ENCODE data around the gene LIMS1. TPM values are rescaled to one million over a fixed set of nuclear protein-coding genes. Genes with fewer than 3 reads are reported as not detected.

LIMS1 gene
- total and polyA plus RNA-seq, 10 donors, result 8.9 to 104 (median 61.2) TPM

DNA sequence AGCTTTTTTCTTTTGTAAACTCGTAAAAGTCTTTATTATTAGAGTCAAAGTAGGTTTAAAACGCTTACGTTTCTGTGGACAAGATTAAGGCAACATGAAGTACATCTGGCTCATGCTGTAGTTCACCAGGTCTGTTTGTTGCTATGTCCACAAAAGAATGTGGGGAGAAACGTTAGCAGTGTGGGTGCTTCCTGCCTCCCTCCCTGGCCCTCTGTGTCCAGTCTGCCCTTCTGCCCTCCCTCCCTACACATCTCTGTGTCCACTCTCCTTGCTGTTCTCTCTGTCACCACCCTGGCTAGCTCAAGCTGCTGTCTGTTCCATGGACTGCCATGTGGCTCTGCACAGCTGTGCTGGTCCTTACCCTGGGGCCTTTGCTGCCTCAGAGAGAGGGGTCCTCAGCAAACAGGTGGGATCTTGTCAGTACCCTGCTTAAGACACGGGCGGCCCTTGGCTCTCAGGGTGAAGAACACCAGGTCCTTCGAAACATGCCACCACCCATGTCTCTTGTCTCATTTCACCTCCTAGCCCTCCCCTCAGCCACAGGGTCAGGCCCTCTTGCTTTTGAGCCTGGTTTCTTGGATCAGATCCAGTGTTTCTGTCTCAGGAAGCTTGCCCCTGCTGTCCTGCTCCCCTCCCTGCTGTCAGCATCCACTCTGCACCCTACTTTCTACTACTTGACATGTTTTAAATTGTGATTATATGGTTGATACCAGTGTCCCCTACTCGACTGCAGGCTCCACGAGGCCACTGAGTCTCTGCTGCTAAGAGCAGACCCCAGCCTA is 79.2 kb downstream of the LIMS1 start:
- H3K27ac ChIP-seq, result peak overlapping the region in 6 of 8 donors; percentile 20 to 80 (median 73)
- peak; percentile 70 for DNase-seq
- intact Hi-C loops (cut with DNase I; ENCODE audit: low total_unique reads), result no loop called here
- no peaks in the 10 kb centered on the region for H3K36me3 ChIP-seq
- TF ChIP-seq POLR2A (IDR thresholded peaks at IDR 0.05), result no peak
- TF ChIP-seq POLR2AphosphoS5 (IDR thresholded peaks at IDR 0.05), result no peak
- TF ChIP-seq, protein P1, sequence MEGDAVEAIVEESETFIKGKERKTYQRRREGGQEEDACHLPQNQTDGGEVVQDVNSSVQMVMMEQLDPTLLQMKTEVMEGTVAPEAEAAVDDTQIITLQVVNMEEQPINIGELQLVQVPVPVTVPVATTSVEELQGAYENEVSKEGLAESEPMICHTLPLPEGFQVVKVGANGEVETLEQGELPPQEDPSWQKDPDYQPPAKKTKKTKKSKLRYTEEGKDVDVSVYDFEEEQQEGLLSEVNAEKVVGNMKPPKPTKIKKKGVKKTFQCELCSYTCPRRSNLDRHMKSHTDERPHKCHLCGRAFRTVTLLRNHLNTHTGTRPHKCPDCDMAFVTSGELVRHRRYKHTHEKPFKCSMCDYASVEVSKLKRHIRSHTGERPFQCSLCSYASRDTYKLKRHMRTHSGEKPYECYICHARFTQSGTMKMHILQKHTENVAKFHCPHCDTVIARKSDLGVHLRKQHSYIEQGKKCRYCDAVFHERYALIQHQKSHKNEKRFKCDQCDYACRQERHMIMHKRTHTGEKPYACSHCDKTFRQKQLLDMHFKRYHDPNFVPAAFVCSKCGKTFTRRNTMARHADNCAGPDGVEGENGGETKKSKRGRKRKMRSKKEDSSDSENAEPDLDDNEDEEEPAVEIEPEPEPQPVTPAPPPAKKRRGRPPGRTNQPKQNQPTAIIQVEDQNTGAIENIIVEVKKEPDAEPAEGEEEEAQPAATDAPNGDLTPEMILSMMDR (IDR thresholded peaks at IDR 0.05 in 8 of 11, conservative IDR thresholded peaks at IDR 0.05 in 3 of 11), result no peak
- H3K27me3 ChIP-seq (replicated peaks in 1 of 7), result no peaks in the 10 kb centered on the region
- 75 to 82% (median 77%) methylated on average over 9 of the region's 9 CpGs for WGBS, 5 donors
- H3K4me3 ChIP-seq, result no peak overlapping the region
- H3K4me1 ChIP-seq, result peaks cover 28 to 100% (median 81%) of the 10 kb centered on the region in 6 donors
- H3K9me3 ChIP-seq, result no peaks in the 10 kb centered on the region

DNA sequence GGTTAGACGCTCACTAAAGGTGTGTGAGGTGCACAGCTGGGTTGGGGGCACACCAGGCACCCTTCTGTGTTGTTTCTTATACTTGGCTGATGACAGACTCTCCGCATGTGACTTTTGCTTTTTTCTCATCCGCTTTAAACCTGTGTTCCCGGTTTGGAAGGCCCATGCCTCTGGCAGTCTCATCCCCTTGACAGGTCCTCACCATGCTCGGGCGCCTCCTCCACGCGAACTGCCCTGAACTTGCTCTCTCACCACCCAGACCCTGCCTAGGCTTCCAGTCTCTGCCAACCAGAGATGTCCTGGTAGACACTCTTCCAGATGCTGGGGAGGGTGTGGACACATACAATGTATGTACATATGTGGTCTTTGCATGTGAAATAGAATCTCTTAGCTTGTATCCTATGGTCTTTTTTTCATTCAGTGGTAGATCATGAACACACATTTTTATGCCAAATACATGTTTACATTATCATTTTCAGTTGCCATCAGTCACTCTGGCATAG is 79.8 kb downstream of the LIMS1 start:
- H3K4me3 ChIP-seq, result no peak overlapping the region
- no peaks in the 10 kb centered on the region for H3K9me3 ChIP-seq
- WGBS, 5 donors, result 84 to 94% (median 91%) methylated on average over 8 of the region's 8 CpGs
- intact Hi-C loops (cut with DNase I; ENCODE audit: low total_unique reads), result no loop called here
- no peaks in the 10 kb centered on the region for H3K36me3 ChIP-seq
- no peaks in the 10 kb centered on the region for H3K27me3 ChIP-seq (replicated peaks in 1 of 7)
- TF ChIP-seq, protein P1 (IDR thresholded peaks at IDR 0.05 in 8 of 11, conservative IDR thresholded peaks at IDR 0.05 in 3 of 11), result no peak
- TF ChIP-seq POLR2AphosphoS5 (IDR thresholded peaks at IDR 0.05), result no peak
- TF ChIP-seq POLR2A (IDR thresholded peaks at IDR 0.05), result no peak
- peak; percentile 71 for DNase-seq
- peaks cover 25 to 100% (median 81%) of the 10 kb centered on the region in 6 donors for H3K4me1 ChIP-seq
- peak overlapping the region in 3 of 8 donors; percentile 20 to 80 (median 76) for H3K27ac ChIP-seq

DNA sequence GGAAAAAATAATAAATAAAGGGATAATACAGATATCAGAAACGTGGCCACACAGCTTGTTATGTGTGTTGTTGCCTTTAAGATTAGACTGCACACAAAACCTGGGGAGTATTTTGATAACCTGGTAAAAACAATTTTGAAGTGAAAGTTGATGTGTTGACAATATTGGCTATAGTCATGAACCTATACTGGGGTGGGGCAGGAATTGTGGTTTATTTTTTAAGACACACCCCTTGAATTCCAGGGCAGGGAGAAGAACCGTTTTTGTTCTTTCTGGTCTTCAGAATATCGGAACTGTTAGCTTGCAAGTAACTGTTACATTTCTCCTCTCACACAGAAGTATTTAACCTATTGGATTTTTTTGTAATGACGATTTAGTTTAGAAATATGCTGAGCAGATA is 80.4 kb downstream of the LIMS1 start:
- Histone ChIP-seq H3K9me3 (no peaks in the 10 kb centered on the region), H3K36me3 (no peaks in the 10 kb centered on the region), H3K27ac (no peak overlapping the region), H3K27me3 (replicated peaks in 1 of 7) (no peaks in the 10 kb centered on the region), H3K4me3 (no peak overlapping the region), H3K4me1 (peaks cover 25 to 100% (median 81%) of the 10 kb centered on the region in 6 donors)
- WGBS, 5 donors, result 78 to 85% (median 84%) methylated on average over 4 of the region's 4 CpGs
- TF ChIP-seq, protein P1 (IDR thresholded peaks at IDR 0.05 in 8 of 11, conservative IDR thresholded peaks at IDR 0.05 in 3 of 11), result no peak
- TF ChIP-seq POLR2A (IDR thresholded peaks at IDR 0.05), result no peak
- TF ChIP-seq POLR2AphosphoS5 (IDR thresholded peaks at IDR 0.05), result no peak
- intact Hi-C loops (cut with DNase I; ENCODE audit: low total_unique reads), result no loop called here
- DNase-seq, result no peak

DNA sequence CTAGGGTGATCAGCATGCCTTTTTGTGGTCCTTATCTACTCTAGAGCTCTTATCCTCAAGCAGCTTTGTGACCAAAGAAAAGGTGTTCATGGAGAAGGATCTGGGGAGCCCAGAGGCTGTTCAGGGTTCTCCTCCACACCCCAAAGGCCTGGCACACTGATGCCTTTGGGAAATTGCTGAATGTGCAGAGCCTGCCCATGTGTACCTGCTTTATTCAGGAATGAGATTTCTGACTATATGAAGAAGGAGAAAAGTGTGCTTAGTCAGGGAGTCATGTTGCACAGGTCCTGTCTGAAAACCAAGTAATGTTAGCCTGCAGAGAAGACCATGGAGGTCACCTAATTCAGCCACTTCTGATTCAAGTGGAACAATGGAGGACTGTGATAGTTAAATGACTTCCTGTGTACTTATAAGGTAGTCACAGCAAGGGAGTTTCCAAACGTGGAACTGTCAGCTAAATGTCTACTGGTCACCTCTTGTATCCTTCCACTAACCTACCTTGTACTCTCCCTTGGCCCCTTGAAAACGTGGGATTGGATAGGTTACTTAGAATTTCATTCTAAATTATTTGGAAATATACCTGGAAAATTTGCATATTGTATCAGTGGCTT is 81.3 kb downstream of the LIMS1 start:
- DNase-seq, result no peak
- Histone ChIP-seq H3K27me3 (replicated peaks in 1 of 7) (no peaks in the 10 kb centered on the region), H3K9me3 (no peaks in the 10 kb centered on the region), H3K4me1 (peaks cover 29 to 100% (median 83%) of the 10 kb centered on the region in 6 donors), H3K4me3 (no peak overlapping the region), H3K36me3 (no peaks in the 10 kb centered on the region), H3K27ac (peak overlapping the region in 2 of 8 donors; percentile 9 to 12)
- TF ChIP-seq POLR2AphosphoS5 (IDR thresholded peaks at IDR 0.05) (no peak), POLR2A (IDR thresholded peaks at IDR 0.05) (no peak)
- TF ChIP-seq, protein P1 (IDR thresholded peaks at IDR 0.05 in 8 of 11, conservative IDR thresholded peaks at IDR 0.05 in 3 of 11), result no peak
- intact Hi-C loops (cut with DNase I; ENCODE audit: low total_unique reads), result no loop called here
- WGBS, 5 donors, result 33 to 44% (median 39%) methylated on average over 2 of the region's 2 CpGs
